ENCODE measurements around the gene MAP6.

DNA sequence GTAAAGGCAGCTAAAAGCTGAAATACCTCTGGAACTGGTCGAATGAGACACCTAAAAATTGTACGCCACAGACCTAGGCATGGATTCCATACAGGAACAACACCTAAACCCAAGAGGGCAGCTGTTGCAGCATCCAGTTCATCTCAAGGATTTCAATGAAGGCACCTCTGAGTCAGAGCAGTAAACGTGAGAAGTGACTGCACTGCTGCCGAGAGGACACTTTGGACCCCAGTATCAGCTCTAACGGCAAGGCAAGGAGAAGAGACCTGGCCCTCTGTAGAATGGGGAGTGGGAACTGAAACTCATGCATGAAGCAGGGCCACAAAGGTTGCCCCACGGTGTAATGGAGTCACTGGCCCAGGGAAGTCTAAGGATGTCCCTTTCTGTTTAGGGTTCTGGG, 23.9 kb downstream of the MAP6 start:
- TF ChIP-seq, protein P1, sequence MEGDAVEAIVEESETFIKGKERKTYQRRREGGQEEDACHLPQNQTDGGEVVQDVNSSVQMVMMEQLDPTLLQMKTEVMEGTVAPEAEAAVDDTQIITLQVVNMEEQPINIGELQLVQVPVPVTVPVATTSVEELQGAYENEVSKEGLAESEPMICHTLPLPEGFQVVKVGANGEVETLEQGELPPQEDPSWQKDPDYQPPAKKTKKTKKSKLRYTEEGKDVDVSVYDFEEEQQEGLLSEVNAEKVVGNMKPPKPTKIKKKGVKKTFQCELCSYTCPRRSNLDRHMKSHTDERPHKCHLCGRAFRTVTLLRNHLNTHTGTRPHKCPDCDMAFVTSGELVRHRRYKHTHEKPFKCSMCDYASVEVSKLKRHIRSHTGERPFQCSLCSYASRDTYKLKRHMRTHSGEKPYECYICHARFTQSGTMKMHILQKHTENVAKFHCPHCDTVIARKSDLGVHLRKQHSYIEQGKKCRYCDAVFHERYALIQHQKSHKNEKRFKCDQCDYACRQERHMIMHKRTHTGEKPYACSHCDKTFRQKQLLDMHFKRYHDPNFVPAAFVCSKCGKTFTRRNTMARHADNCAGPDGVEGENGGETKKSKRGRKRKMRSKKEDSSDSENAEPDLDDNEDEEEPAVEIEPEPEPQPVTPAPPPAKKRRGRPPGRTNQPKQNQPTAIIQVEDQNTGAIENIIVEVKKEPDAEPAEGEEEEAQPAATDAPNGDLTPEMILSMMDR (conservative IDR thresholded peaks at IDR 0.05): no peak
- TF ChIP-seq EZH2 (IDR thresholded peaks at IDR 0.05; ENCODE audit: low read depth): no peak

Data from PC-9 (cell line).